ENCODE data around the gene SEMA5A.

Gene SEMA5A

GRCh38 chr5:9176641-9177040 lies 369.2 kb downstream of the SEMA5A start:
- Histone ChIP-seq H3K4ac (ENCODE audit: low read depth, low read length) (no peak overlapping the region), H2BK15ac (replicated peaks; ENCODE audit: low read depth) (no peak overlapping the region), H2BK120ac (ENCODE audit: low read depth, low read length) (no peak overlapping the region), H4K8ac (ENCODE audit: low read depth, low read length) (no peak overlapping the region), H3K27me3 (ENCODE audit: insufficient read depth, low read length, poor library complexity) (no peaks in the 10 kb centered on the region), H2AK5ac (ENCODE audit: low read length) (no peak overlapping the region), H3K27ac (ENCODE audit: low read depth, low read length) (no peak overlapping the region), H3K79me1 (ENCODE audit: low read length) (no peaks in the 10 kb centered on the region), H3K23ac (ENCODE audit: low read length) (no peak overlapping the region), H3K18ac (ENCODE audit: low read length) (no peak overlapping the region), H3K4me3 (ENCODE audit: low read length) (no peak overlapping the region), H3K79me2 (ENCODE audit: control insufficient read depth, insufficient read depth, low read length) (no peaks in the 10 kb centered on the region), H3K36me3 (ENCODE audit: control insufficient read depth, insufficient read depth, low read length) (no peaks in the 10 kb centered on the region), H3K9ac (ENCODE audit: low read length) (no peak overlapping the region), H4K5ac (ENCODE audit: low read length) (no peak overlapping the region), H3K4me1 (ENCODE audit: control insufficient read depth, low read depth, low read length) (no peaks in the 10 kb centered on the region), H2BK5ac (ENCODE audit: low read length) (no peak overlapping the region), H3K4me2 (ENCODE audit: low read length) (no peak overlapping the region), H3K56ac (ENCODE audit: low read length) (no peak overlapping the region)
- no peak for DNase-seq

GRCh38 chr5:9174446-9174845 lies 371.4 kb downstream of the SEMA5A start:
- Histone ChIP-seq H3K56ac (ENCODE audit: low read length) (no peak overlapping the region), H2BK5ac (ENCODE audit: low read length) (no peak overlapping the region), H3K79me2 (ENCODE audit: control insufficient read depth, insufficient read depth, low read length) (no peaks in the 10 kb centered on the region), H2BK120ac (ENCODE audit: low read depth, low read length) (no peak overlapping the region), H3K36me3 (ENCODE audit: control insufficient read depth, insufficient read depth, low read length) (no peaks in the 10 kb centered on the region), H3K9ac (ENCODE audit: low read length) (no peak overlapping the region), H3K4me2 (ENCODE audit: low read length) (no peak overlapping the region), H3K79me1 (ENCODE audit: low read length) (no peaks in the 10 kb centered on the region), H4K5ac (ENCODE audit: low read length) (no peak overlapping the region), H4K8ac (ENCODE audit: low read depth, low read length) (no peak overlapping the region), H3K4me3 (ENCODE audit: low read length) (no peak overlapping the region), H3K4me1 (ENCODE audit: control insufficient read depth, low read depth, low read length) (no peaks in the 10 kb centered on the region), H3K27ac (ENCODE audit: low read depth, low read length) (no peak overlapping the region), H3K18ac (ENCODE audit: low read length) (no peak overlapping the region), H3K23ac (ENCODE audit: low read length) (no peak overlapping the region), H2AK5ac (ENCODE audit: low read length) (no peak overlapping the region), H2BK15ac (replicated peaks; ENCODE audit: low read depth) (no peak overlapping the region), H3K4ac (ENCODE audit: low read depth, low read length) (no peak overlapping the region), H3K27me3 (ENCODE audit: insufficient read depth, low read length, poor library complexity) (no peaks in the 10 kb centered on the region)
- no peak for DNase-seq
- no CpG with 5 or more reads among the region's 3 CpGs for WGBS (ENCODE audit: extremely low coverage, insufficient coverage, low lambda C conversion rate)

DNA sequence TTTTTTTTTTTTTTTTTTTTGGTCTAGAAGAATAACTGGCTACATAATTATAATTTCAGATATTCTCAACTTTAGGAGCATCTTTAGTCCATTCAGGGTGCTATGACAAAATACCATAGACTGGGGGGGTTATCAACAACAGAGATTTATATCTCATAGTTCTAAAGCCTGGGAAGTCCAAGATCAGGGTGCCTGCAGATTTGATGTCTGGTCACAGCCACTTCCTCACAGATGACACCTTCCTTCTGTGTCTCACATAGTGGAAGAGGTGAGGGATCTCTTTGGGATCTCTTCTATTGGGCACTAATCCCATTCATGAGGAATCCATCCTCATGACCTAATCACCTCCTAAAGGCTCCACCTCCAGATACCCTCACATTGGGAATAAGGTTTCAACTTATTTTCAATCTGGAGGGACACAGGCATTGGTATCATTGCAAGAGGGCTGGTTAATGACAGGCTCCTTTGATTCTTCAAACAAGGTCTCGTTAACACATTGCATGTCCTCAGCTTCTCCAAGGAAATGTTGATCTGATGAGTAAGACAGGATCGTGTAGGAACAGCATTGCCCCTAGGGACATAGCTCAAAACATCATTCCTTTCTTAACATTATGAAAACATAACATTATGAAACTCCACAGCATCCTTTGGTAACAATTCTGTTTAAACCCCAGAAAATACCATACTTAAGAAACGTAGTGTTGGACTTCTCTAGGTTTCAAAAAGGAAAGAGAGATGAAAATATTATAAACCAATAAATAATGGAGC lies 372.4 kb downstream of the SEMA5A start:
- no peak overlapping the region for H3K23ac ChIP-seq (ENCODE audit: low read length)
- H4K8ac ChIP-seq (ENCODE audit: low read depth, low read length), result no peak overlapping the region
- no peak overlapping the region for H3K4ac ChIP-seq (ENCODE audit: low read depth, low read length)
- H3K56ac ChIP-seq (ENCODE audit: low read length), result no peak overlapping the region
- H2AK5ac ChIP-seq (ENCODE audit: low read length), result no peak overlapping the region
- H2BK120ac ChIP-seq (ENCODE audit: low read depth, low read length), result no peak overlapping the region
- H3K4me2 ChIP-seq (ENCODE audit: low read length), result no peak overlapping the region
- H2BK15ac ChIP-seq (replicated peaks; ENCODE audit: low read depth), result no peak overlapping the region
- no peak overlapping the region for H3K27ac ChIP-seq (ENCODE audit: low read depth, low read length)
- no peaks in the 10 kb centered on the region for H3K4me1 ChIP-seq (ENCODE audit: control insufficient read depth, low read depth, low read length)
- no peaks in the 10 kb centered on the region for H3K36me3 ChIP-seq (ENCODE audit: control insufficient read depth, insufficient read depth, low read length)
- H4K5ac ChIP-seq (ENCODE audit: low read length), result no peak overlapping the region
- no peak overlapping the region for H3K9ac ChIP-seq (ENCODE audit: low read length)
- H3K79me2 ChIP-seq (ENCODE audit: control insufficient read depth, insufficient read depth, low read length), result no peaks in the 10 kb centered on the region
- H3K79me1 ChIP-seq (ENCODE audit: low read length), result no peaks in the 10 kb centered on the region
- no peak overlapping the region for H3K4me3 ChIP-seq (ENCODE audit: low read length)
- no peaks in the 10 kb centered on the region for H3K27me3 ChIP-seq (ENCODE audit: insufficient read depth, low read length, poor library complexity)
- WGBS (ENCODE audit: extremely low coverage, insufficient coverage, low lambda C conversion rate), result no CpG with 5 or more reads among the region's 3 CpGs
- H2BK5ac ChIP-seq (ENCODE audit: low read length), result no peak overlapping the region
- no peak overlapping the region for H3K18ac ChIP-seq (ENCODE audit: low read length)
- DNase-seq, result peak; percentile 21

- H3K56ac ChIP-seq (ENCODE audit: low read length), result no peak overlapping the region
- H2BK5ac ChIP-seq (ENCODE audit: low read length), result no peak overlapping the region
- H3K4me1 ChIP-seq (ENCODE audit: control insufficient read depth, low read depth, low read length), result no peaks in the 10 kb centered on the region
- no peak overlapping the region for H4K5ac ChIP-seq (ENCODE audit: low read length)
- no peak overlapping the region for H2BK15ac ChIP-seq (replicated peaks; ENCODE audit: low read depth)
- no peak overlapping the region for H3K4ac ChIP-seq (ENCODE audit: low read depth, low read length)
- H2AK5ac ChIP-seq (ENCODE audit: low read length), result no peak overlapping the region
- H3K79me2 ChIP-seq (ENCODE audit: control insufficient read depth, insufficient read depth, low read length), result no peaks in the 10 kb centered on the region
- H4K8ac ChIP-seq (ENCODE audit: low read depth, low read length), result no peak overlapping the region
- no peak overlapping the region for H3K18ac ChIP-seq (ENCODE audit: low read length)
- no peak overlapping the region for H3K9ac ChIP-seq (ENCODE audit: low read length)
- no peak overlapping the region for H3K4me2 ChIP-seq (ENCODE audit: low read length)
- no peak for DNase-seq
- no peaks in the 10 kb centered on the region for H3K27me3 ChIP-seq (ENCODE audit: insufficient read depth, low read length, poor library complexity)
- no peak overlapping the region for H3K23ac ChIP-seq (ENCODE audit: low read length)
- no peak overlapping the region for H2BK120ac ChIP-seq (ENCODE audit: low read depth, low read length)
- no peak overlapping the region for H3K4me3 ChIP-seq (ENCODE audit: low read length)
- no peak overlapping the region for H3K27ac ChIP-seq (ENCODE audit: low read depth, low read length)
- H3K79me1 ChIP-seq (ENCODE audit: low read length), result no peaks in the 10 kb centered on the region
- no peaks in the 10 kb centered on the region for H3K36me3 ChIP-seq (ENCODE audit: control insufficient read depth, insufficient read depth, low read length)
Observed at GRCh38 chr5:9170026-9170425, 375.8 kb downstream of the SEMA5A start.

- Histone ChIP-seq H3K18ac (ENCODE audit: low read length) (no peak overlapping the region), H3K56ac (ENCODE audit: low read length) (no peak overlapping the region), H3K27ac (ENCODE audit: low read depth, low read length) (no peak overlapping the region), H2BK120ac (ENCODE audit: low read depth, low read length) (no peak overlapping the region), H3K4me2 (ENCODE audit: low read length) (no peak overlapping the region), H2BK5ac (ENCODE audit: low read length) (no peak overlapping the region), H2BK15ac (replicated peaks; ENCODE audit: low read depth) (no peak overlapping the region), H3K9ac (ENCODE audit: low read length) (no peak overlapping the region), H3K4ac (ENCODE audit: low read depth, low read length) (no peak overlapping the region), H3K36me3 (ENCODE audit: control insufficient read depth, insufficient read depth, low read length) (no peaks in the 10 kb centered on the region), H4K8ac (ENCODE audit: low read depth, low read length) (no peak overlapping the region), H3K4me3 (ENCODE audit: low read length) (no peak overlapping the region), H3K79me2 (ENCODE audit: control insufficient read depth, insufficient read depth, low read length) (no peaks in the 10 kb centered on the region), H4K5ac (ENCODE audit: low read length) (no peak overlapping the region), H3K79me1 (ENCODE audit: low read length) (no peaks in the 10 kb centered on the region), H3K4me1 (ENCODE audit: control insufficient read depth, low read depth, low read length) (no peaks in the 10 kb centered on the region), H3K23ac (ENCODE audit: low read length) (no peak overlapping the region), H3K27me3 (ENCODE audit: insufficient read depth, low read length, poor library complexity) (no peaks in the 10 kb centered on the region), H2AK5ac (ENCODE audit: low read length) (no peak overlapping the region)
- DNase-seq, result no peak
- no CpG with 5 or more reads among the region's 1 CpG for WGBS (ENCODE audit: extremely low coverage, insufficient coverage, low lambda C conversion rate)
Observed at GRCh38 chr5:9169557-9169902, 376.3 kb downstream of the SEMA5A start.

DNA sequence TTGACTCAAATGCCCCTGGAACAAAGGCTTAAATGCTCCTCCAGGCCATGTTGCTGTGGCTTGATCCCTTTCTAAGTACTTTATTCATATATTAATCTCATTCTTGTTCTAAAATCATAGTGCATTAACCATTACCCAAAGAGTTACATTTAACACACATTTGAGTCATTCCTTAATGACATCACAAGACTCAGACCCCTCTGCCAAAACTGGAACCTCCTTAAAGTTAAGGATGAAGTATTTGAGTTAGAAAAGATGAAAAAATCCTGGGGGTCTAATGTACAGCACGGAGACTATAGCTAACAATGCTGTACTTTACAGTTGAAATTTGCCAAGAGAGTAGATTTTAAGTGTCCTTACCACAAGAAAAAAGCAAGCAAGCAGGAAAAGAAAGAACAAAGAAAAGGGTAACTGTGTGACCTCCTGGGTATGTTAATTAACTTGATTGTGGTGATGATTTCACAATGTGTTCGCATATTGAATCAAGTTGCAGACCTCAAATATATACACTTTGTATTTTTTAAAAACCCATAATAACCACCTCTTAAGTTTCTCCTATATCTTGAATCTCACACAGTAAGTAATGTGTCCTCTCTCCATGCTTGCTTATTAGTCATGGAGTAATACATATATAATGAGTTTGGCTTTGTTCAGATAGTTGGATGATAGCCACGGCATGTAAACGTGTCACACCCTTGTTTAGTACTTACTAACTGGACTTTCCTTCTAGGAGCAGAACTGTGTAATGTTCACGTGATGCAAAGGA lies 376.9 kb downstream of the SEMA5A start:
- Histone ChIP-seq H3K4me3 (ENCODE audit: low read length) (no peak overlapping the region), H2BK15ac (replicated peaks; ENCODE audit: low read depth) (no peak overlapping the region), H3K79me2 (ENCODE audit: control insufficient read depth, insufficient read depth, low read length) (no peaks in the 10 kb centered on the region), H3K4me2 (ENCODE audit: low read length) (no peak overlapping the region), H2AK5ac (ENCODE audit: low read length) (no peak overlapping the region), H3K27me3 (ENCODE audit: insufficient read depth, low read length, poor library complexity) (no peaks in the 10 kb centered on the region), H2BK5ac (ENCODE audit: low read length) (no peak overlapping the region), H4K8ac (ENCODE audit: low read depth, low read length) (no peak overlapping the region), H3K4ac (ENCODE audit: low read depth, low read length) (no peak overlapping the region), H3K27ac (ENCODE audit: low read depth, low read length) (no peak overlapping the region), H3K4me1 (ENCODE audit: control insufficient read depth, low read depth, low read length) (no peaks in the 10 kb centered on the region), H3K36me3 (ENCODE audit: control insufficient read depth, insufficient read depth, low read length) (no peaks in the 10 kb centered on the region), H3K79me1 (ENCODE audit: low read length) (no peaks in the 10 kb centered on the region), H2BK120ac (ENCODE audit: low read depth, low read length) (no peak overlapping the region), H3K9ac (ENCODE audit: low read length) (no peak overlapping the region), H3K23ac (ENCODE audit: low read length) (no peak overlapping the region), H3K18ac (ENCODE audit: low read length) (no peak overlapping the region), H3K56ac (ENCODE audit: low read length) (no peak overlapping the region), H4K5ac (ENCODE audit: low read length) (no peak overlapping the region)
- no peak for DNase-seq
- no CpG with 5 or more reads among the region's 5 CpGs for WGBS (ENCODE audit: extremely low coverage, insufficient coverage, low lambda C conversion rate)
